B cell (primary cell): ENCODE measurements around the gene SGIP1. TPM values are rescaled to one million over a fixed set of nuclear protein-coding genes. Genes with fewer than 3 reads are reported as not detected.

Experiments used
- ATAC-seq: fragments of 200-7000 bp; cut with Tn5 transposase; one replicate; pipeline ENCODE4 v1.10.0; 2021; ENCODE audit warnings: low read depth, mild to moderate bottlenecking, moderate number of reproducible peaks, moderate library complexity
- CTCF ChIA-PET: fragments of 350-600 bp; sonication (Branson Sonifier 250); formaldehyde crosslinking; loops from one replicate; lab custom pipeline; 2021; ENCODE audit warnings: antibody characterized with exemption, inconsistent platforms; lab: Charles Lee
- POLR2A ChIA-PET: fragments of 350-600 bp; sonication (Branson Sonifier 250); formaldehyde crosslinking; loops from one replicate; lab custom pipeline; 2021; ENCODE audit warnings: antibody characterized with exemption; lab: Charles Lee
- DNase-seq: peaks from one replicate; pipeline ENCODE4 v3.0.0; 2013
- H2AFZ ChIP-seq: 2 replicates; pipeline ENCODE4 v1.6.1; 2012; ENCODE audit warnings: mild to moderate bottlenecking, low read depth, low read length; ENCODE audit not compliant: insufficient read depth, poor library complexity, severe bottlenecking
- H3K27ac ChIP-seq, 2 donors: 1 replicate in 1 of 2; 2 replicates in 1 of 2; pipeline ENCODE4 v1.5.1; 2012 to 2013; ENCODE audit warnings: low read length in 2 of 2, mild to moderate bottlenecking in 2 of 2, moderate library complexity in 1 of 2
- H3K27me3 ChIP-seq, 4 experiments: fragments of 200-600 bp in 1 of 4; sonication (generic) in 1 of 4; replicated peaks in 1 of 4; 1 replicate in 2 of 4; 2 replicates in 2 of 4; pipeline versions ENCODE4 v1.6.1 to v1.7.0; 2013 to 2016; ENCODE audit warnings: low read length in 3 of 4, mild to moderate bottlenecking in 2 of 4, mixed read lengths in 1 of 4, moderate library complexity in 1 of 4; ENCODE audit not compliant: insufficient read depth in 4 of 4, control insufficient read depth in 3 of 4; ENCODE audit errors: control extremely low read depth in 1 of 4
- H3K36me3 ChIP-seq, 2 experiments: replicated peaks in 1 of 2; 1 replicate in 1 of 2; 2 replicates in 1 of 2; pipeline versions ENCODE4 v1.6.1 to v1.7.1; 2013; ENCODE audit warnings: low read length in 1 of 2; ENCODE audit not compliant: insufficient read depth in 2 of 2, control insufficient read depth in 1 of 2; ENCODE audit errors: control extremely low read depth in 1 of 2, extremely low read depth in 1 of 2
- H3K4me1 ChIP-seq, 2 donors: fragments of 200-600 bp in 1 of 2; sonication (generic) in 1 of 2; 1 replicate in 1 of 2; 2 replicates in 1 of 2; pipeline versions ENCODE4 v1.5.1 to v1.6.1; 2013 to 2017; ENCODE audit warnings: low read length in 2 of 2; ENCODE audit not compliant: control insufficient read depth in 2 of 2, insufficient read depth in 2 of 2
- H3K4me2 ChIP-seq: replicated peaks from 2 replicates; pipeline ENCODE3; 2012; ENCODE audit warnings: mild to moderate bottlenecking, low read depth, low read length; ENCODE audit not compliant: poor library complexity, severe bottlenecking
- H3K4me3 ChIP-seq, 5 experiments: fragments of 200-600 bp in 1 of 5; sonication (generic) in 1 of 5; 1 replicate in 3 of 5; 2 replicates in 2 of 5; pipeline versions ENCODE4 v1.5.1 to v1.7.0; 2011 to 2016; ENCODE audit warnings: low read length in 4 of 5, mild to moderate bottlenecking in 4 of 5, low read depth in 2 of 5, control low read depth in 1 of 5, moderate library complexity in 1 of 5; ENCODE audit not compliant: insufficient read depth in 1 of 5; ENCODE audit errors: control extremely low read depth in 1 of 5, extremely low read depth in 1 of 5
- H3K79me2 ChIP-seq: fragments of 200-600 bp; sonication (generic); one replicate; pipeline ENCODE4 v1.6.0; 2016; ENCODE audit warnings: low read length; ENCODE audit not compliant: control insufficient read depth, insufficient read depth
- H3K9ac ChIP-seq: fragments of 200-600 bp; sonication (generic); 2 replicates; pipeline ENCODE4 v1.6.1; 2017; ENCODE audit warnings: mild to moderate bottlenecking, low read length, moderate library complexity
- H3K9me3 ChIP-seq, 3 donors: one replicate each; pipeline versions ENCODE4 v1.6.1 to v1.7.1; 2013; ENCODE audit warnings: low read length in 2 of 3; ENCODE audit not compliant: control insufficient read depth in 2 of 3, insufficient read depth in 1 of 3; ENCODE audit errors: control extremely low read depth in 1 of 3
- H4K20me1 ChIP-seq: 2 replicates; pipeline ENCODE4 v1.6.0; 2012; ENCODE audit warnings: mild to moderate bottlenecking, low read length; ENCODE audit not compliant: insufficient read depth, control insufficient read depth, poor library complexity, severe bottlenecking
- H3K27ac Mint-ChIP-seq: one replicate; pipeline ENCODE4 v1.8.0; 2021; ENCODE audit warnings: mixed read lengths
- H3K27me3 Mint-ChIP-seq: one replicate; pipeline ENCODE4 v1.8.0; 2021; ENCODE audit warnings: mixed read lengths
- H3K4me1 Mint-ChIP-seq: one replicate; pipeline ENCODE4 v1.8.0; 2021; ENCODE audit warnings: mixed read lengths
- H3K4me3 Mint-ChIP-seq: one replicate; pipeline ENCODE4 v1.8.0; 2021; ENCODE audit warnings: mixed read lengths
- H3K9me3 Mint-ChIP-seq: one replicate; pipeline ENCODE4 v1.8.0; 2022; ENCODE audit warnings: mixed read lengths; ENCODE audit not compliant: insufficient read depth
- EZH2 ChIP-seq: IDR thresholded peaks from 2 replicates; pipeline ENCODE4 v1.6.1; 2012; ENCODE audit warnings: borderline replicate concordance, low read depth, mild to moderate bottlenecking, moderate library complexity, low read length; ENCODE audit not compliant: insufficient read depth, poor library complexity, severe bottlenecking
- WGBS: methylation state at CpG from one replicate; pipeline ENCODE4 v1.1.5; 2013; ENCODE audit warnings: missing lambda C conversion rate; ENCODE audit not compliant: insufficient coverage; 5-methylcytosine and 5-hydroxymethylcytosine counted together
- intact Hi-C: fragments of 100-400 bp; cut with micrococcal nuclease; formaldehyde crosslinking; loops from one replicate; pipeline ENCODE4 v1.10.0; 2022
- polyA plus RNA-seq: library from polyadenylated mRNA; depleted of rRNA; stranded (reverse); fragments of >200 nt; gene quantifications from 2 replicates; pipeline ENCODE4 v1.2.3, GENCODE V29; 2012
- total RNA-seq, 2 donors: library from RNA; stranded (reverse); fragments of 120-200 nt in 1 of 2; gene quantifications; 1 replicate in 1 of 2; 2 replicates in 1 of 2; pipeline versions ENCODE4 v1.2.3 to v1.2.4, GENCODE V29; 2013 to 2022
- TF ChIP-seq, protein P1 (sequence below): fragments of 200-600 bp; IDR thresholded peaks from one replicate; pipeline ENCODE4 v1.8.0; 2022; ENCODE audit warnings: antibody characterized with exemption, mild to moderate bottlenecking

The SGIP1 gene
- total and polyA plus RNA-seq, 2 donors (not counting 1 experiment from before 2014, with no cell fraction given), result not detected

DNA sequence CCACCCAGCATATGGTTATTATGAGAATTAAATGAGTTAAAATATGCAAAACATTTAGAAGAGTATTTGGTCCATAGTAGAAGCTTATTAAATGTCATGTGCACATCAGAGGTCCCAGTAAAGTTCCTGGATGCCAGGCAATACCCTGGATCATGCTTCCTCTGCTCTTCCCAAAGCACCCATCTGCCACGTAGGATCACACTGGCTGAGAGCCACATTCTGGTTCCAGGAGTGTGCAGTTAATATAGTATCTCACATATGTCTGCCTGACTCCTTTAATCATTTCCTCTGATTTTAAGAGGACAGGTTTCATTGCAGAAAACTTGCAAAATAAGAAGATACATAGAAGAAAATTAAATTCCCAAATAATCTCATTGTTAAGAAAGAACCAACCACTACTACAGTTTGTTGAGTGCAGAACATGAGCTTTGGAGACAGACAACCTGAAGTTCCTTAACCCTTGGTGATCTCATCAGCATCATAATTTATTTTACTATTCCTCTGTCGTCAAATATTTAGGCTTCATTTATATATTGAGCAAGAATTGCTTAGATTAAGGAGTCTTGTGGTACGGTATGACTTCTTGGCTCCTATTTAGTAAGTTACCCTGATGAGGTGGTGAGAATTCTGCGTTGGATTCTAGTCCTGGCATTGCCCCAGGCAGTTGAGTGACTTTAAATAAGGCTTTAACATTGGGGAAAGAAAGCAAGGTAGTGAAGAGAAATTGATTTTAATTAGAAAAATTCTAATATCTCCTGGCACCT is 12.3 kb downstream of the SGIP1 start:
- Histone ChIP-seq H3K36me3 (no peaks in the 10 kb centered on the region), H3K4me1 (no peaks in the 10 kb centered on the region), H3K9ac (no peak overlapping the region), H3K27ac (no peak overlapping the region), H2AFZ (no peak overlapping the region), H3K4me2 (no peak overlapping the region), H3K79me2 (no peaks in the 10 kb centered on the region), H4K20me1 (no peaks in the 10 kb centered on the region), H3K27me3 (no peaks in the 10 kb centered on the region), H3K4me3 (no peak overlapping the region), H3K9me3 (no peaks in the 10 kb centered on the region)
- H3K9me3 Mint-ChIP-seq, result no peaks in the 10 kb centered on the region
- no peak for DNase-seq
- ATAC-seq, result no peak
- intact Hi-C loops, result no loop called here
- ChIA-PET POLR2A (no interaction called here), CTCF (no interaction called here)
- TF ChIP-seq, protein P1, sequence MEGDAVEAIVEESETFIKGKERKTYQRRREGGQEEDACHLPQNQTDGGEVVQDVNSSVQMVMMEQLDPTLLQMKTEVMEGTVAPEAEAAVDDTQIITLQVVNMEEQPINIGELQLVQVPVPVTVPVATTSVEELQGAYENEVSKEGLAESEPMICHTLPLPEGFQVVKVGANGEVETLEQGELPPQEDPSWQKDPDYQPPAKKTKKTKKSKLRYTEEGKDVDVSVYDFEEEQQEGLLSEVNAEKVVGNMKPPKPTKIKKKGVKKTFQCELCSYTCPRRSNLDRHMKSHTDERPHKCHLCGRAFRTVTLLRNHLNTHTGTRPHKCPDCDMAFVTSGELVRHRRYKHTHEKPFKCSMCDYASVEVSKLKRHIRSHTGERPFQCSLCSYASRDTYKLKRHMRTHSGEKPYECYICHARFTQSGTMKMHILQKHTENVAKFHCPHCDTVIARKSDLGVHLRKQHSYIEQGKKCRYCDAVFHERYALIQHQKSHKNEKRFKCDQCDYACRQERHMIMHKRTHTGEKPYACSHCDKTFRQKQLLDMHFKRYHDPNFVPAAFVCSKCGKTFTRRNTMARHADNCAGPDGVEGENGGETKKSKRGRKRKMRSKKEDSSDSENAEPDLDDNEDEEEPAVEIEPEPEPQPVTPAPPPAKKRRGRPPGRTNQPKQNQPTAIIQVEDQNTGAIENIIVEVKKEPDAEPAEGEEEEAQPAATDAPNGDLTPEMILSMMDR, result no peak
- no peak for TF ChIP-seq EZH2
- peaks cover 8% of the 10 kb centered on the region for H3K27me3 Mint-ChIP-seq
- no peaks in the 10 kb centered on the region for H3K4me1 Mint-ChIP-seq
- 75% methylated on average over 2 of the region's 4 CpGs for WGBS
- no peak overlapping the region for H3K4me3 Mint-ChIP-seq
- no peak overlapping the region for H3K27ac Mint-ChIP-seq

DNA sequence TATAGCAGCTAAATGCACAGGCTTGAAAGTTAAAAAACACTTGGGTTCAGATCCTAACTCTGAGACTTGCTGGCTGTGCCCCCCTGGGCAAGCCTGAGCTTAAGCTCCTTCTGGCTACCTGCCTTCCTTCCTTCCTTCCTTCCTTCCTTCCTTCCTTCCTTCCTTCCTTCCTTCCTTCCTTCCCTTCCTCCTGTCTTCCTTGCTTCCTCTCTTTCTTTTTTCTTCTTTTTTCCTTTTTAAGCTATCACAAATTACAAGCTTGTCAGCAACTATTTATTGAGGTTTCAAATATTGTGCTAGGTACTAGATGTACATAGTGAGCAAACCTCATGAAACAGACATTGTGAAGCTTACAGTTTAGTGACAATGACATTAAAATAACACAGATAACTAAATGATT is 15.1 kb downstream of the SGIP1 start:
- ATAC-seq, result no peak
- intact Hi-C loops, result no loop called here
- no peaks in the 10 kb centered on the region for H3K36me3 ChIP-seq
- H3K4me3 Mint-ChIP-seq, result no peak overlapping the region
- CTCF ChIA-PET, result no interaction called here
- POLR2A ChIA-PET, result no interaction called here
- H3K27me3 ChIP-seq, result peaks cover 0 to 2% (median 0%) of the 10 kb centered on the region in 4 experiments
- no peak for DNase-seq
- H3K9ac ChIP-seq, result no peak overlapping the region
- no peak overlapping the region for H3K27ac Mint-ChIP-seq
- H4K20me1 ChIP-seq, result no peaks in the 10 kb centered on the region
- no peaks in the 10 kb centered on the region for H3K79me2 ChIP-seq
- H3K4me1 Mint-ChIP-seq, result no peaks in the 10 kb centered on the region
- H3K4me2 ChIP-seq, result no peak overlapping the region
- H3K27ac ChIP-seq, result no peak overlapping the region
- H3K9me3 ChIP-seq, result no peaks in the 10 kb centered on the region
- no peak overlapping the region for H2AFZ ChIP-seq
- H3K9me3 Mint-ChIP-seq, result no peaks in the 10 kb centered on the region
- TF ChIP-seq, protein P1, result no peak
- TF ChIP-seq EZH2, result no peak
- H3K4me3 ChIP-seq, result no peak overlapping the region
- H3K4me1 ChIP-seq, result no peaks in the 10 kb centered on the region
- H3K27me3 Mint-ChIP-seq, result peaks cover 5% of the 10 kb centered on the region
